A549 (cell line): ENCODE measurements around the gene R3HDM2.

Source experiments
- CHD4 ChIP-seq: fragments of 200-600 bp; sonication (generic); IDR thresholded peaks from 2 replicates; pipeline ENCODE4 v1.6.1; 2016; ENCODE audit warnings: antibody characterized with exemption, mild to moderate bottlenecking, borderline replicate concordance
- CTCF ChIP-seq: fragments of >200 bp; sonication (Bioruptor Twin); formaldehyde crosslinking; IDR thresholded peaks from 3 replicates; pipeline ENCODE4 v1.5.1; 2016
- REST ChIP-seq: fragments of 200-600 bp; sonication (generic); IDR thresholded peaks from 2 replicates; pipeline ENCODE4 v1.6.1; 2016; ENCODE audit warnings: antibody characterized with exemption, mild to moderate bottlenecking, moderate library complexity
- RFX5 ChIP-seq: fragments of 450-650 bp; IDR thresholded peaks from 2 replicates; pipeline ENCODE4 v1.7.1; 2014; ENCODE audit warnings: antibody characterized with exemption, mild to moderate bottlenecking, moderate library complexity
- RNF2 ChIP-seq: fragments of 200-600 bp; sonication (generic); IDR thresholded peaks from 2 replicates; pipeline ENCODE4 v1.6.1; 2016; ENCODE audit warnings: low read depth, mild to moderate bottlenecking, antibody characterized with exemption, moderate library complexity, borderline replicate concordance
- SMC3 ChIP-seq: fragments of >200 bp; sonication (Bioruptor Twin); formaldehyde crosslinking; IDR thresholded peaks from 3 replicates; pipeline ENCODE4 v1.6.1; 2018; ENCODE audit warnings: inconsistent platforms

GRCh38 chr12:57223191-57224165 is 207.4 kb downstream of the R3HDM2 start:
- TF ChIP-seq CTCF (no peak), REST (no peak), SMC3 (no peak), RFX5 (no peak), CHD4 (no peak), RNF2 (no peak)
